ENCODE measurements around the gene TBC1D21.

Gene TBC1D21

DNA sequence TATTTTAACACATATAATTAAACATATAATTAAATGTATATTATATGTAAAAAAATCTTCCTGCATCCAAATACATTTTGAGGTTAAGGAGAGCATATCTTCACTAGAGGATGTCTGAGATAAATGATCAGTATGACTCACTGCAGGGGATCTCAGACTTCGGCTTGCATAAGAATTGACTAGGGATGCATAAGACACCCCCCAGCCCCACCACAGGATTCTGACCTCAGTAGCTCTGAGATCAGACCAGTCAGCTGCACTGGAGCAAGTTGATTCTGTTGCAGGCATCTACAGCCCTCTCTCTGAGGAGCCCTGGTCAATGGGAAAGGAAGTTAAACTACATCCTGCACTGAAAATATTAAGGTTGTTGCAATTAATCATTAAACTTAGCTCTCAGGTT, 29.0 kb upstream of the TBC1D21 start:
- TF ChIP-seq, protein P1, sequence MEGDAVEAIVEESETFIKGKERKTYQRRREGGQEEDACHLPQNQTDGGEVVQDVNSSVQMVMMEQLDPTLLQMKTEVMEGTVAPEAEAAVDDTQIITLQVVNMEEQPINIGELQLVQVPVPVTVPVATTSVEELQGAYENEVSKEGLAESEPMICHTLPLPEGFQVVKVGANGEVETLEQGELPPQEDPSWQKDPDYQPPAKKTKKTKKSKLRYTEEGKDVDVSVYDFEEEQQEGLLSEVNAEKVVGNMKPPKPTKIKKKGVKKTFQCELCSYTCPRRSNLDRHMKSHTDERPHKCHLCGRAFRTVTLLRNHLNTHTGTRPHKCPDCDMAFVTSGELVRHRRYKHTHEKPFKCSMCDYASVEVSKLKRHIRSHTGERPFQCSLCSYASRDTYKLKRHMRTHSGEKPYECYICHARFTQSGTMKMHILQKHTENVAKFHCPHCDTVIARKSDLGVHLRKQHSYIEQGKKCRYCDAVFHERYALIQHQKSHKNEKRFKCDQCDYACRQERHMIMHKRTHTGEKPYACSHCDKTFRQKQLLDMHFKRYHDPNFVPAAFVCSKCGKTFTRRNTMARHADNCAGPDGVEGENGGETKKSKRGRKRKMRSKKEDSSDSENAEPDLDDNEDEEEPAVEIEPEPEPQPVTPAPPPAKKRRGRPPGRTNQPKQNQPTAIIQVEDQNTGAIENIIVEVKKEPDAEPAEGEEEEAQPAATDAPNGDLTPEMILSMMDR (IDR thresholded peaks at IDR 0.05; ENCODE audit: low read depth, low read length, poor library complexity, severe bottlenecking) = no peak
- TF ChIP-seq EZH2phosphoT487 (IDR thresholded peaks at IDR 0.05; ENCODE audit: borderline replicate concordance, low read length) = no peak
- Histone ChIP-seq H3K79me2 (ENCODE audit: control insufficient read depth, low read length) (no peaks in the 10 kb centered on the region), H3K27ac (ENCODE audit: low read depth, low read length) (no peak overlapping the region), H3K4me2 (ENCODE audit: low read length) (no peak overlapping the region), H3K9me2 (replicated peaks; ENCODE audit: control insufficient read depth, low read length) (no peaks in the 10 kb centered on the region), H3K4me3 (ENCODE audit: low read length) (no peak overlapping the region), H3K27me3 (ENCODE audit: control insufficient read depth, low read length) (peaks cover 2% of the 10 kb centered on the region; the same call in 1 of the 2 replicates), H3F3A (ENCODE audit: control insufficient read depth, insufficient read depth) (no peaks in the 10 kb centered on the region), H3K4me1 (ENCODE audit: control insufficient read depth, low read length) (no peaks in the 10 kb centered on the region), H3K9me3 (ENCODE audit: control insufficient read depth, insufficient read depth, low read length) (no peaks in the 10 kb centered on the region), H3K36me3 (ENCODE audit: control insufficient read depth, low read length) (no peaks in the 10 kb centered on the region), H4K20me1 (ENCODE audit: control insufficient read depth, insufficient read depth, low read depth, low read length) (no peaks in the 10 kb centered on the region)

DNA sequence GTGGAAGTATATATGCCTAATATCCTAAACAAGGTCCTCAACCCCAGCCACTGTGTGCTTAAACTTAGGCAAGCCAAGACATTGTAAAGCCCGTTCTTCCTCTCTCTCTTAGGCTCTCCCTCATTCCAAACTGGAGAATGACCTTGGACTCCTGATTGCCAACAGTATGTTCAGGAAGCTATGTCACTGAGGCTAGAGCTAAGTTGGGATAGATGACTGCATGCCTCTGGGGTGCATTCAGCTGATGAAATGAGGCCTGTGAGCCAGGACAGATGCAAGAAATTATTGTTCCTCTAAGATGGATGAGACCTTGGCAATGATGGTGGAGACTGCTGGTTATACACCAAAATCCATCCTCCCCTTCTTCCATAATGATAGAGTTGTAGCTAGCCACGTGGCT, 27.9 kb upstream of the TBC1D21 start:
- Histone ChIP-seq H3K4me3 (ENCODE audit: low read length) (no peak overlapping the region), H3K4me2 (ENCODE audit: low read length) (no peak overlapping the region), H3K27me3 (ENCODE audit: control insufficient read depth, low read length) (peaks cover 2% of the 10 kb centered on the region; the same call in 1 of the 2 replicates), H3F3A (ENCODE audit: control insufficient read depth, insufficient read depth) (no peaks in the 10 kb centered on the region), H4K20me1 (ENCODE audit: control insufficient read depth, insufficient read depth, low read depth, low read length) (no peaks in the 10 kb centered on the region), H3K9me2 (replicated peaks; ENCODE audit: control insufficient read depth, low read length) (no peaks in the 10 kb centered on the region), H3K36me3 (ENCODE audit: control insufficient read depth, low read length) (no peaks in the 10 kb centered on the region), H3K9me3 (ENCODE audit: control insufficient read depth, insufficient read depth, low read length) (no peaks in the 10 kb centered on the region), H3K27ac (ENCODE audit: low read depth, low read length) (no peak overlapping the region), H3K4me1 (ENCODE audit: control insufficient read depth, low read length) (no peaks in the 10 kb centered on the region), H3K79me2 (ENCODE audit: control insufficient read depth, low read length) (no peaks in the 10 kb centered on the region)
- TF ChIP-seq EZH2phosphoT487 (IDR thresholded peaks at IDR 0.05; ENCODE audit: borderline replicate concordance, low read length) = no peak
- TF ChIP-seq, protein P1 (IDR thresholded peaks at IDR 0.05; ENCODE audit: low read depth, low read length, poor library complexity, severe bottlenecking) = no peak

DNA sequence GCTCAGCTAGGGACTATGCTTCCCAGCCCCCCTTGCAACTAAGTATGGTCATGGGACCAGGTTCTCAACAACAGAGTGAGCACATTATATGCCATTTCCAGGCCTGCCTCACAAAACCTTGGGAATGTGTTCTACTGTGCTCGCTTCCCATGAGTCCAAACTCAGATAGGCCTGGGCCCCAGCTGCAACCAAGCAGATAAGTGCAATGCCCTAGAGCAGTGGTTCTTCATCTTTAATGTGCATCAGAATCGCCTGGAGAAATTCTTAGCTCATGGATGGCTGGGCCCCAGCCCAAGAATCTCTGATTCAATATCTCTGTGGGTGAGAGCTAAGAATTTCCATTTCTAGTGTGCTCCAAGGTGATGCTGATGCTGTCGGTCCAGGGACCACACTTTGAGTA, 27.5 kb upstream of the TBC1D21 start:
- no peaks in the 10 kb centered on the region for H3K79me2 ChIP-seq (ENCODE audit: control insufficient read depth, low read length)
- TF ChIP-seq, protein P1 (IDR thresholded peaks at IDR 0.05; ENCODE audit: low read depth, low read length, poor library complexity, severe bottlenecking) = no peak
- no peak for TF ChIP-seq EZH2phosphoT487 (IDR thresholded peaks at IDR 0.05; ENCODE audit: borderline replicate concordance, low read length)

More for the DNA sequence above, 27.5 kb upstream of the TBC1D21 start:
- no peaks in the 10 kb centered on the region for H3K9me3 ChIP-seq (ENCODE audit: control insufficient read depth, insufficient read depth, low read length)
- H3K4me2 ChIP-seq (ENCODE audit: low read length) = no peak overlapping the region
- no peaks in the 10 kb centered on the region for H4K20me1 ChIP-seq (ENCODE audit: control insufficient read depth, insufficient read depth, low read depth, low read length)
- no peaks in the 10 kb centered on the region for H3K9me2 ChIP-seq (replicated peaks; ENCODE audit: control insufficient read depth, low read length)
- H3K27me3 ChIP-seq (ENCODE audit: control insufficient read depth, low read length) = peaks cover 2% of the 10 kb centered on the region; the same call in 1 of the 2 replicates
- no peaks in the 10 kb centered on the region for H3K4me1 ChIP-seq (ENCODE audit: control insufficient read depth, low read length)
- no peaks in the 10 kb centered on the region for H3K36me3 ChIP-seq (ENCODE audit: control insufficient read depth, low read length)
- no peak overlapping the region for H3K4me3 ChIP-seq (ENCODE audit: low read length)
- no peaks in the 10 kb centered on the region for H3F3A ChIP-seq (ENCODE audit: control insufficient read depth, insufficient read depth)
- H3K27ac ChIP-seq (ENCODE audit: low read depth, low read length) = no peak overlapping the region

Measured in DOHH2 (cell line).